Myocyte (in vitro differentiated cells): ENCODE results near the gene EIF3B. TPM values are rescaled to one million over a fixed set of nuclear protein-coding genes. Genes with fewer than 3 reads are reported as not detected.
"Not testable (repeated sequence)": the region's sequence is repeated elsewhere in the genome, so short reads cannot be mapped to it uniquely, and the experiment has no call there.

Source experiments
- DNase-seq: peaks from one replicate; pipeline ENCODE4 v3.0.0-alpha.2; 2012; ENCODE audit warnings: low read depth
- total RNA-seq: library from RNA; depleted of rRNA; stranded (reverse); fragments of >200 nt; gene quantifications from 2 replicates; pipeline ENCODE4 v1.2.3, GENCODE V29; 2014

Gene EIF3B
- total RNA-seq, 1 donor from 2014 or later = 226 TPM

- peak; percentile 95 for DNase-seq
Measured at GRCh38 chr7:2399848-2400587, 45.4 kb downstream of the EIF3B start.

GRCh38 chr7:2402687-2403013 is 48.0 kb downstream of the EIF3B start:
- DNase-seq = no peak

GRCh38 chr7:2403014-2403717 is 48.5 kb downstream of the EIF3B start, which contains the start of gene CHST12:
CHST12 (plus strand) TSS chr7:2403611; CDS start chr7:2432640, 29,029 bp downstream.
- peak; percentile 96 for DNase-seq

- DNase-seq = peak; percentile 67
Measured at GRCh38 chr7:2403718-2404648, 49.4 kb downstream of the EIF3B start.

GRCh38 chr7:2404714-2405119 is 50.1 kb downstream of the EIF3B start:
- no peak for DNase-seq

GRCh38 chr7:2405201-2405600 is 50.6 kb downstream of the EIF3B start:
- no peak for DNase-seq

GRCh38 chr7:2405601-2406345 is 51.1 kb downstream of the EIF3B start:
- DNase-seq = no peak

GRCh38 chr7:2409745-2410414 is 55.3 kb downstream of the EIF3B start:
- no peak for DNase-seq

GRCh38 chr7:2411049-2411448 is 56.4 kb downstream of the EIF3B start:
- no peak for DNase-seq

- no peak for DNase-seq
Measured at GRCh38 chr7:2411815-2412586, 57.4 kb downstream of the EIF3B start.

GRCh38 chr7:2412587-2413201 is 58.1 kb downstream of the EIF3B start:
- DNase-seq = no peak

- DNase-seq = no peak
Measured at GRCh38 chr7:2416063-2416462, 61.4 kb downstream of the EIF3B start.

- no peak for DNase-seq
Measured at GRCh38 chr7:2416650-2417049, 62.0 kb downstream of the EIF3B start.

GRCh38 chr7:2417178-2417577 is 62.6 kb downstream of the EIF3B start:
- not testable (repeated sequence) for DNase-seq

GRCh38 chr7:2417981-2418481 is 63.4 kb downstream of the EIF3B start:
- DNase-seq = peak; percentile 93

GRCh38 chr7:2420216-2420933 is 65.7 kb downstream of the EIF3B start:
- DNase-seq = no peak

GRCh38 chr7:2421943-2422310 is 67.3 kb downstream of the EIF3B start:
- no peak for DNase-seq

- no peak for DNase-seq
Measured at GRCh38 chr7:2425749-2426148, 71.1 kb downstream of the EIF3B start.
